ENCODE data around the gene SLC5A12.

The SLC5A12 gene

GRCh38 chr11:26734691-26735090, 12.8 kb upstream of the SLC5A12 start:
- no peak overlapping the region for H2AFZ ChIP-seq (ENCODE audit: low read length)
- H3F3A ChIP-seq (ENCODE audit: insufficient read depth, low read length) = no peaks in the 10 kb centered on the region
- no peak for TF ChIP-seq EZH2 (optimal IDR thresholded peaks at IDR 0.05; ENCODE audit: low read depth, low read length)
- TF ChIP-seq CTCF (IDR thresholded peaks at IDR 0.05; ENCODE audit: low read length) = no peak
- TF ChIP-seq EZH2phosphoT487 (IDR thresholded peaks at IDR 0.05; ENCODE audit: low read length) = no peak
- no peak overlapping the region for H3K9ac ChIP-seq (ENCODE audit: low read length)
- H3K9me2 ChIP-seq (replicated peaks; ENCODE audit: insufficient read depth, low read length) = no peaks in the 10 kb centered on the region
- H4K20me1 ChIP-seq (ENCODE audit: insufficient read depth, low read length) = no peaks in the 10 kb centered on the region
- no peaks in the 10 kb centered on the region for H3K4me1 ChIP-seq (ENCODE audit: low read length)
- no peaks in the 10 kb centered on the region for H3K36me3 ChIP-seq (replicated peaks; ENCODE audit: insufficient read depth, low read length)
- no peak overlapping the region for H3K4me2 ChIP-seq (ENCODE audit: low read depth, low read length)
- no peak for DNase-seq
- no peak overlapping the region for H3K27ac ChIP-seq (ENCODE audit: low read length)
- no peaks in the 10 kb centered on the region for H3K79me2 ChIP-seq (ENCODE audit: low read length)
- H3K9me3 ChIP-seq (replicated peaks; ENCODE audit: insufficient read depth, low read length) = no peaks in the 10 kb centered on the region
- H3K27me3 ChIP-seq (replicated peaks; ENCODE audit: insufficient read depth, low read length) = no peaks in the 10 kb centered on the region
- H3K4me3 ChIP-seq (ENCODE audit: low read length) = no peak overlapping the region

GRCh38 chr11:26731084-26731456, 9.2 kb upstream of the SLC5A12 start:
- Histone ChIP-seq H3K4me1 (ENCODE audit: low read length) (no peaks in the 10 kb centered on the region), H3K36me3 (replicated peaks; ENCODE audit: insufficient read depth, low read length) (no peaks in the 10 kb centered on the region), H3F3A (ENCODE audit: insufficient read depth, low read length) (no peaks in the 10 kb centered on the region), H3K4me3 (ENCODE audit: low read length) (no peak overlapping the region), H3K9me3 (replicated peaks; ENCODE audit: insufficient read depth, low read length) (no peaks in the 10 kb centered on the region), H2AFZ (ENCODE audit: low read length) (no peak overlapping the region), H3K27me3 (replicated peaks; ENCODE audit: insufficient read depth, low read length) (no peaks in the 10 kb centered on the region), H3K27ac (ENCODE audit: low read length) (no peak overlapping the region), H3K9me2 (replicated peaks; ENCODE audit: insufficient read depth, low read length) (no peaks in the 10 kb centered on the region), H3K4me2 (ENCODE audit: low read depth, low read length) (no peak overlapping the region), H3K9ac (ENCODE audit: low read length) (no peak overlapping the region), H3K79me2 (ENCODE audit: low read length) (no peaks in the 10 kb centered on the region), H4K20me1 (ENCODE audit: insufficient read depth, low read length) (no peaks in the 10 kb centered on the region)
- DNase-seq = no peak
- no peak for TF ChIP-seq EZH2phosphoT487 (IDR thresholded peaks at IDR 0.05; ENCODE audit: low read length)
- no peak for TF ChIP-seq EZH2 (optimal IDR thresholded peaks at IDR 0.05; ENCODE audit: low read depth, low read length)
- TF ChIP-seq CTCF (IDR thresholded peaks at IDR 0.05; ENCODE audit: low read length) = no peak

GRCh38 chr11:26730414-26731083, 8.7 kb upstream of the SLC5A12 start:
- TF ChIP-seq EZH2phosphoT487 (IDR thresholded peaks at IDR 0.05; ENCODE audit: low read length) (no peak), EZH2 (optimal IDR thresholded peaks at IDR 0.05; ENCODE audit: low read depth, low read length) (no peak), CTCF (IDR thresholded peaks at IDR 0.05; ENCODE audit: low read length) (no peak)
- H4K20me1 ChIP-seq (ENCODE audit: insufficient read depth, low read length) = no peaks in the 10 kb centered on the region

More at GRCh38 chr11:26730414-26731083, 8.7 kb upstream of the SLC5A12 start:
- H3K9me3 ChIP-seq (replicated peaks; ENCODE audit: insufficient read depth, low read length) = no peaks in the 10 kb centered on the region
- no peak overlapping the region for H2AFZ ChIP-seq (ENCODE audit: low read length)
- no peaks in the 10 kb centered on the region for H3K79me2 ChIP-seq (ENCODE audit: low read length)
- H3K9ac ChIP-seq (ENCODE audit: low read length) = no peak overlapping the region
- no peaks in the 10 kb centered on the region for H3K4me1 ChIP-seq (ENCODE audit: low read length)
- H3K27ac ChIP-seq (ENCODE audit: low read length) = no peak overlapping the region
- no peaks in the 10 kb centered on the region for H3K27me3 ChIP-seq (replicated peaks; ENCODE audit: insufficient read depth, low read length)
- no peak for DNase-seq
- H3F3A ChIP-seq (ENCODE audit: insufficient read depth, low read length) = no peaks in the 10 kb centered on the region
- no peaks in the 10 kb centered on the region for H3K9me2 ChIP-seq (replicated peaks; ENCODE audit: insufficient read depth, low read length)
- no peak overlapping the region for H3K4me3 ChIP-seq (ENCODE audit: low read length)
- H3K4me2 ChIP-seq (ENCODE audit: low read depth, low read length) = no peak overlapping the region
- no peaks in the 10 kb centered on the region for H3K36me3 ChIP-seq (replicated peaks; ENCODE audit: insufficient read depth, low read length)
